RWPE1 (cell line): Measurements from ENCODE around the gene RASSF4.

Source experiments
- CTCF ChIA-PET: fragments of 350-600 bp; sonication (Branson Sonifier 250); formaldehyde crosslinking; extraction: SDS; loops from one replicate; lab custom pipeline; 2021; lab: Yijun Ruan, JAX
- POLR2A ChIA-PET: fragments of 400-600 bp; formaldehyde crosslinking; extraction: SDS; loops from one replicate; lab custom pipeline; 2020; ENCODE audit warnings: antibody characterized with exemption; ENCODE audit not compliant: low non-redundant PET; lab: Yijun Ruan, JAX
- DNase-seq: peaks from one replicate; pipeline ENCODE4 v3.0.0; 2012; ENCODE audit warnings: low spot score
- H3K27ac ChIP-seq: fragments of 450-650 bp; 2 replicates; pipeline ENCODE4 v1.5.1; 2017
- TF ChIP-seq, protein P1 (sequence below): fragments of 450-650 bp; conservative IDR thresholded peaks from 2 replicates; pipeline ENCODE4 v1.5.1; 2017; ENCODE audit warnings: low read depth, mild to moderate bottlenecking

Gene RASSF4

DNA sequence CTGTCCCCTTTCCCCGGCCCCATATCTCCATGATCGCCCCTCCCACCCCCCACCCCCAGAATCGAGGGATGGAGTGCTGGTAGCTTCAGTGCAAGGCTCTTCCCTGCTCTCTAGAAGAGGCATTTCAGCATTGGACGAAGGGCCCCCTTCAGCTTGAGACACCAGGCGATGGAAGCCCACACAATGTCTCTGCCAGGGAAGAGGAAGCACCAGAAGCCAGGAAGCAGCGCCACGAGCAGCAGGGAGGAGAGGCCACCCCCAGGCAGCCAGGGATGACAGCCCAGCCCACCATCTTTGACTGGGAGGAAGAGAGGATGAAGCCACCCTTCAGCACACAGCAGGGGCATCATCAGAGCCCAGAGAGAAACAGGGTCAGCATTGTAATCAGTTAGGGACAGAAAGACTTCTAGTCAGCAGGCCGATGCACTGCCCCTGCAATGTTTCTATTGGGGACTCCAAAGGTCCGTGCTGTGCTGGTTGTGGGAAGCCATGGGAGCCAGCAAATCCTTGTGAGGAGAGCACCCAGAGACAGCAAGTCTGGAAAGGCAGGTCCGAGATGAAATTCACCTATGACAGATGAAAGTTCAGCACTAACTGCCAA is 32.8 kb upstream of the RASSF4 start:
- no peak for DNase-seq
- ChIA-PET CTCF (interaction anchor here (0.7 kb wide), 1 partner anchor 51 kb away, joined by 3 read pairs; no protein-coding TSS in a partner anchor), POLR2A (no interaction called here)
- TF ChIP-seq, protein P1, sequence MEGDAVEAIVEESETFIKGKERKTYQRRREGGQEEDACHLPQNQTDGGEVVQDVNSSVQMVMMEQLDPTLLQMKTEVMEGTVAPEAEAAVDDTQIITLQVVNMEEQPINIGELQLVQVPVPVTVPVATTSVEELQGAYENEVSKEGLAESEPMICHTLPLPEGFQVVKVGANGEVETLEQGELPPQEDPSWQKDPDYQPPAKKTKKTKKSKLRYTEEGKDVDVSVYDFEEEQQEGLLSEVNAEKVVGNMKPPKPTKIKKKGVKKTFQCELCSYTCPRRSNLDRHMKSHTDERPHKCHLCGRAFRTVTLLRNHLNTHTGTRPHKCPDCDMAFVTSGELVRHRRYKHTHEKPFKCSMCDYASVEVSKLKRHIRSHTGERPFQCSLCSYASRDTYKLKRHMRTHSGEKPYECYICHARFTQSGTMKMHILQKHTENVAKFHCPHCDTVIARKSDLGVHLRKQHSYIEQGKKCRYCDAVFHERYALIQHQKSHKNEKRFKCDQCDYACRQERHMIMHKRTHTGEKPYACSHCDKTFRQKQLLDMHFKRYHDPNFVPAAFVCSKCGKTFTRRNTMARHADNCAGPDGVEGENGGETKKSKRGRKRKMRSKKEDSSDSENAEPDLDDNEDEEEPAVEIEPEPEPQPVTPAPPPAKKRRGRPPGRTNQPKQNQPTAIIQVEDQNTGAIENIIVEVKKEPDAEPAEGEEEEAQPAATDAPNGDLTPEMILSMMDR = no peak
- H3K27ac ChIP-seq = no peak overlapping the region

DNA sequence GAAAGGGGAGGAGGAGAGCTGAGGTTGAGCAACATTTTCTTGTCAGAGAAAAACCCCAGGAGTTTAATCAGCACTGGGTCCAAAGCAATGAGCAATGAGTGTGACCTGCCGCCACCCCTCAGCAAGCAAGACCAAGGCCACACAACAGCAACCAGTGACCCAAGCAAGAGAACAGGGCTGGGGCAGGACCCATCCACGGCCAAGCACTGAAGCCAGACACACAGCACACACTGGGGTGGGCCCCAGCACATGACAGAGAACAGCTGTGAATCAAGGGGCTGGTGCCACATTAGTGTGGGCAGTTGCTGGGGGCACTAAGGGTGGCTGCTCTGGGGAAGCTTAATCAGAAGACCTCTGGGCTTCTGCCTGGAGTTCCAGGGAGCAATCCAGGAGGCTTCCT is 32.2 kb upstream of the RASSF4 start:
- DNase-seq = no peak
- ChIA-PET CTCF (interaction anchor here (0.7 kb wide), 1 partner anchor 50 kb away, joined by 3 read pairs; no protein-coding TSS in a partner anchor), POLR2A (no interaction called here)
- TF ChIP-seq, protein P1 = no peak
- H3K27ac ChIP-seq = no peak overlapping the region

DNA sequence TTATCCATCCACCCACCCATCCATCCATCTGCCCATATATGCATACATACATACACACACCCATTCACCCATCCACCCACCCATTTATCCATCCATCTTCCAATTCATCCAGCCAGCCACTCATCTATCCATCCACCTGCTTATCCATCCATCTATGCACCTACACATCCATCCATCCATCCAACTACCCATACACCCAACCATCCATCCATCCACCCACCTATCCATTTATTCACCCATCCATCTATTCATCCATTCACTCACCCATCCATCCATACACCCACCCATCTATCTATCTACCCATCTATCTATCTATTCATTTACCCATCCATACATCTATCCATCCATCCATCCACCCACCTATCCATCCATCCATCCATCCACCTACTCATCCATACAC is 31.1 kb upstream of the RASSF4 start:
- TF ChIP-seq, protein P1 = no peak
- no peak overlapping the region for H3K27ac ChIP-seq
- DNase-seq = no peak
- CTCF ChIA-PET = interaction anchor here (0.6 kb wide), 1 partner anchor 623 kb away, joined by 5 read pairs; no protein-coding TSS in a partner anchor
- POLR2A ChIA-PET = no interaction called here

DNA sequence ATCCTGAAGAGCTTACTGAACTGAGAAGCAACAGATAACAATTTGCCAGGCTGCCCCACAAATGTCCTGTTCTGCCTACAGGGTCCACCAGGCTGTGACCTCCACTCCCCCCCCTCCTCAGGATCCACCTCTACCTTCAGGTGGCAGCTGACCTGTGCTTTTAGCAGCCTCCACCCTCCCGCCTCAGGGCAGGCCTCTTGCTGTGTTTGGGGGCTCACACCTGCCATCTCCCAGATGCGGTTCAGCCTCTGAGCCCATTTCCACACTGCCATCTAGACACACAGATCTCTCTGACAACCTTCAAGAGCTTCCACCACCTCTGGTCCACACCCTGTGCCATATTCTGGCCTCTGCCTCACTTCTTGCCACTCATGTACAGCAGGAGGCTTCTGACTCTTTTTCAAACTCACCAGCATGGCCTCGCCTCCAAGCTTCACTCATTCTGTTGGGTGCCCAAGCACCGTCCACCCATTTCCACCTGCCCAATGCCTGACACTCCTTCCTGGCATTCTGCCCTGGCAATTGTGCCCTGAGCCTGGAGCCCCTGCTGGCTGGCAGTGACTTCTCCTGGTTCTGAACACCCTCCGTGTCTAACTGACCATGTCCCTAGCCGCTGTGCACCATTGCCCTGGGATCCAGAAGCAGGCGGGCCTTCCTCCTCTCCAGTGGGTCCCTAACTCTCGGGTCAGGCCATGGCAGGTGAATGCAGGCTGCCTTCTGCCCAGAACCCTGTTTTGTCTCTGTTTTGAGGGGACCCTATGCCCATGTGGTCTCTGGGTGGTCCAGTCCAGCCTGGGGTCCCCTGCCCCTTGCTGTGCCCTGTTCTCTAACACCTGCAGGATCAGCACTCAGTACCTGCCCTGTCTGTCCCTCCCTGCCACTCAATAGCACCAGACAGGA is 30.0 kb upstream of the RASSF4 start:
- ChIA-PET POLR2A (no interaction called here), CTCF (no interaction called here)

DNA sequence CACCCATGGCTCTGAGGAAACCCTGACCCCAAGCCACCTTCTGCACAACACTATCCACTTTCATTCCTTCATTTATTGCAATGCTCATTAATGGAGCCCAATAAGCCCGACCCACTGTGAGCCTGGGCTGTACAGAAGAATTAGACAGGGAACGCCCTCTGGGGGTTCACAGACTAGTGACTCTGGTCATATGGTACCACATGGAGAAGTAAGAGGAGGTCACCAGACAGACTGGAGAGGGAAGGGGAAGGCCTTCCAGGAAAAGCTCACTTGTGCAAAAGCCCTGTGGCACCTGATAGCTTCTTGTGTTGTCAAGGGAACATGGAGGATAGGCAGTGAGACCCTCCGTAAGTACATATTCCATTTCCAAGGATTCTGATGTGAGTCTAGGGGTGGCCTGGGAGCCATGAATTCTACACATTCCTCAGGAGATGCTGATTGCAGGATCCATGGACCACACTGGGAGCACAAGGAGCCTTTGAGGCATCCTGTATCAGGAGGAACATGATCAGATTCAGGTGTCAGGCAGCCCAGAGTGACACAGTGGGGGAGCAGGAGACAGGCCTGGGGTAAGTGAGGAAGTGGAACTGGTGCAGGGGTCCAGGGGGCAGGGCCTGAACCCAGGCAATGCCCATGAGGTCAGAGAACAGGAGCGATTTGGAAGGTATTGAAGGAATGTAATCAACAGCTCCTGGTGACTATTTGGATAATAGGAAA is 28.5 kb upstream of the RASSF4 start:
- H3K27ac ChIP-seq = no peak overlapping the region
- CTCF ChIA-PET = interaction anchor here (0.5 kb wide), 1 partner anchor 226 kb away, joined by 5 read pairs; no protein-coding TSS in a partner anchor
- POLR2A ChIA-PET = no interaction called here
- TF ChIP-seq, protein P1 = no peak
- no peak for DNase-seq

More for the DNA sequence above, 30.0 kb upstream of the RASSF4 start:
- DNase-seq = no peak
- H3K27ac ChIP-seq = no peak overlapping the region
- TF ChIP-seq, protein P1 = no peak
